ENCODE measurements around the gene PINK1.

The PINK1 gene

GRCh38 chr1:20691872-20692271 is 58.6 kb downstream of the PINK1 start:
- Histone ChIP-seq H3K4me3 (IDR thresholded peaks at IDR 0.05; ENCODE audit: insufficient read depth, low read depth, low read length) (no peak overlapping the region), H3K4me2 (no peak overlapping the region), H2AFZ (ENCODE audit: low read depth) (no peak overlapping the region), H3K27me3 (ENCODE audit: insufficient read depth, low read depth) (peaks cover 33% of the 10 kb centered on the region; the same call in 1 of the 2 replicates), H3K27ac (no peak overlapping the region), H3K79me2 (ENCODE audit: insufficient read depth, low read depth) (no peaks in the 10 kb centered on the region), H4K20me1 (ENCODE audit: insufficient read depth) (no peaks in the 10 kb centered on the region), H3K4me1 (ENCODE audit: low read depth, poor library complexity, severe bottlenecking) (no peaks in the 10 kb centered on the region), H3K9ac (no peak overlapping the region), H3K36me3 (ENCODE audit: insufficient read depth) (no peaks in the 10 kb centered on the region)
- TF ChIP-seq CTCF (conservative IDR thresholded peaks at IDR 0.05; ENCODE audit: low read depth, low read length), result no peak

- H4K20me1 ChIP-seq (ENCODE audit: insufficient read depth), result no peaks in the 10 kb centered on the region
- no peaks in the 10 kb centered on the region for H3K36me3 ChIP-seq (ENCODE audit: insufficient read depth)
- H2AFZ ChIP-seq (ENCODE audit: low read depth), result no peak overlapping the region
- H3K4me3 ChIP-seq (IDR thresholded peaks at IDR 0.05; ENCODE audit: insufficient read depth, low read depth, low read length), result no peak overlapping the region
- no peak overlapping the region for H3K9ac ChIP-seq
- H3K4me1 ChIP-seq (ENCODE audit: low read depth, poor library complexity, severe bottlenecking), result no peaks in the 10 kb centered on the region
- no peaks in the 10 kb centered on the region for H3K79me2 ChIP-seq (ENCODE audit: insufficient read depth, low read depth)
- H3K27me3 ChIP-seq (ENCODE audit: insufficient read depth, low read depth), result peaks cover 22% of the 10 kb centered on the region; the same call in 1 of the 2 replicates
- no peak overlapping the region for H3K4me2 ChIP-seq
- TF ChIP-seq CTCF (conservative IDR thresholded peaks at IDR 0.05; ENCODE audit: low read depth, low read length), result no peak
- H3K27ac ChIP-seq, result no peak overlapping the region
Measured at GRCh38 chr1:20693623-20694022, 60.4 kb downstream of the PINK1 start.

- H3K4me2 ChIP-seq, result no peak overlapping the region
- H3K36me3 ChIP-seq (ENCODE audit: insufficient read depth), result no peaks in the 10 kb centered on the region
- no peak overlapping the region for H3K4me3 ChIP-seq (IDR thresholded peaks at IDR 0.05; ENCODE audit: insufficient read depth, low read depth, low read length)
- no peaks in the 10 kb centered on the region for H3K79me2 ChIP-seq (ENCODE audit: insufficient read depth, low read depth)
- H3K27ac ChIP-seq, result no peak overlapping the region
- no peaks in the 10 kb centered on the region for H3K4me1 ChIP-seq (ENCODE audit: low read depth, poor library complexity, severe bottlenecking)
- H3K27me3 ChIP-seq (ENCODE audit: insufficient read depth, low read depth), result peaks cover 14% of the 10 kb centered on the region; the same call in 1 of the 2 replicates
- H2AFZ ChIP-seq (ENCODE audit: low read depth), result no peak overlapping the region
- no peaks in the 10 kb centered on the region for H4K20me1 ChIP-seq (ENCODE audit: insufficient read depth)
- no peak overlapping the region for H3K9ac ChIP-seq
- TF ChIP-seq CTCF (conservative IDR thresholded peaks at IDR 0.05; ENCODE audit: low read depth, low read length), result no peak
Measured at GRCh38 chr1:20695515-20695914, 62.3 kb downstream of the PINK1 start.

GRCh38 chr1:20696397-20697333 is 63.4 kb downstream of the PINK1 start:
- no peaks in the 10 kb centered on the region for H3K36me3 ChIP-seq (ENCODE audit: insufficient read depth)
- no peaks in the 10 kb centered on the region for H3K4me1 ChIP-seq (ENCODE audit: low read depth, poor library complexity, severe bottlenecking)
- H3K79me2 ChIP-seq (ENCODE audit: insufficient read depth, low read depth), result no peaks in the 10 kb centered on the region
- peak overlapping the region; percentile 63; the same call in 1 of the 2 replicates for H3K9ac ChIP-seq
- peak overlapping the region; percentile 100 for H2AFZ ChIP-seq (ENCODE audit: low read depth)
- peak; percentile 93 for TF ChIP-seq CTCF (conservative IDR thresholded peaks at IDR 0.05; ENCODE audit: low read depth, low read length)
- no peaks in the 10 kb centered on the region for H4K20me1 ChIP-seq (ENCODE audit: insufficient read depth)
- peak overlapping the region; percentile 94 for H3K4me2 ChIP-seq
- no peak overlapping the region for H3K27ac ChIP-seq
- peak overlapping the region; percentile 85 for H3K4me3 ChIP-seq (IDR thresholded peaks at IDR 0.05; ENCODE audit: insufficient read depth, low read depth, low read length)
- peaks cover 14% of the 10 kb centered on the region; the same call in 1 of the 2 replicates for H3K27me3 ChIP-seq (ENCODE audit: insufficient read depth, low read depth)

Measured in KMS-11 (cell line).